Measurements from ENCODE around the gene ZNF683. TPM values are rescaled to one million over a fixed set of nuclear protein-coding genes. Genes with fewer than 3 reads are reported as not detected.

ZNF683 gene
- total and polyA plus RNA-seq, 10 of the 15 experiments (the other 5 are each of a cell fraction or from before 2014, with no cell fraction given) = not detected

DNA sequence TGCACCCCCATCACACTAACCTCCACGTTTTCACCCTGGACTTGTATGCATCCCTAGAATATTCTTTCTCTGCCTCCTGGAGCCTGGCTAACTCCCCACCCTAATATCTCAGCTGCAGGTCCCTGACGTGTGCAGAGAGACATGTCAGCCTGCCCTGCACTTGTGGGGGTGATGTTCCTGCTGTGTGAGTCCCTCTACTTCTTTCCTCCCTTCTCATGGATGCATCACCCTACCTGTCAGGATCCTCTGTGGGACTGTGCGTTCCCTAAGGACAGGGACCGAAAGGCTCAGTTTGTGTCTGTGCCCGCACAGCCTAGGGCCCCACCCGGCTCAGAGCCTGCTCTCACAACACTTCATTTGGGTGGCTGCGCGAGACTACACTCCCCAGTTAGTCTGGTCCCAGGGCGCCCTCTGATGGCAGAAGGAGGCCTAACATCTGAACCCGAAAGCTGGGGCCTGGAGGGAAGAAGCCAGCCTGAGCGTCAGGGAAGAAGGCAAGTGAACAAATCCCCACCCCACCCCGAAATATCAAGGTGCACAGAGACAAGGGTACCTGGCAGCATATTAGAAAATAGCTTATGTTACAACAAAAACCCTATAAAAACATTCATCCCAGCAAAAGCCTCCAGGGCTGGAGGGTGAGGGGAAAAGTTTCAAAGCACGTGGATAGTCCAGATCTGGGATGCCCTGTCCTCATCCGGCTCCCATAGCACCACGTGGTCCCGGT is 51.1 kb downstream of the ZNF683 start:
- H3K27me3 ChIP-seq (replicated peaks in 1 of 2; ENCODE audit: control insufficient read depth in 2 of 2, insufficient read depth in 2 of 2, low read length in 1 of 2) = no peaks in the 10 kb centered on the region
- H3K36me3 ChIP-seq (ENCODE audit: control insufficient read depth in 2 of 2, insufficient read depth in 2 of 2, low read length in 1 of 2) = peaks cover 0 to 3% of the 10 kb centered on the region in 2 experiments; a peak in 1 of 4 replicates
- peak overlapping the region; percentile 4; the same call in 1 of the 2 replicates for H3K27ac ChIP-seq (ENCODE audit: control insufficient read depth, insufficient read depth)
- ATAC-seq = peak; percentile 76
- H3K4me1 ChIP-seq (ENCODE audit: control insufficient read depth, insufficient read depth, low read length) = peaks cover 26% of the 10 kb centered on the region
- POLR2A ChIA-PET = interaction anchor here (0.6 to 10.6 kb wide), 3 partner anchors 34 to 104 kb away, joined by 4 to 253 read pairs (median 31); partner anchors contain the start of gene SH3BGRL3
- FAIRE-seq = peak; percentile 81
- H3K9ac ChIP-seq (ENCODE audit: control insufficient read depth, insufficient read depth, low read length) = peak overlapping the region; percentile 29; the same call in 1 of the 2 replicates
- no peak overlapping the region for H3K4me3 ChIP-seq
- CTCF ChIA-PET = interaction anchor here (0.6 to 11.6 kb wide), 37 partner anchors 10 to 218 kb away, joined by 3 to 879 read pairs (median 5); partner anchors contain the start of genes CEP85, SH3BGRL3, UBXN11 and ZNF593
- no TSS peak for BruUV-seq (replicated peaks)
- WGBS (ENCODE audit: insufficient coverage, insufficient replicate concordance, low lambda C conversion rate, missing lambda C conversion rate) = 6% methylated on average over 16 of the region's 16 CpGs
- RAD21 ChIA-PET (ENCODE audit: unreplicated experiment) = interaction anchor here (0.6 to 10.4 kb wide), 15 partner anchors 12 to 176 kb away, joined by 3 to 477 read pairs (median 5); partner anchors contain the start of genes C1orf232, CEP85, SH3BGRL3 and UBXN11
- peaks cover 23% of the 10 kb centered on the region for H3K79me2 ChIP-seq (ENCODE audit: control insufficient read depth, insufficient read depth, low read length)
- SMC1A ChIA-PET (ENCODE audit: uncharacterized antibody, unreplicated experiment) = interaction anchor here (0.7 to 14.9 kb wide), 19 partner anchors 10 to 268 kb away, joined by 3 to 474 read pairs (median 5); partner anchors contain the start of genes C1orf232, CEP85, SH3BGRL3 and UBXN11
- intact Hi-C loops (cut with micrococcal nuclease; ENCODE audit: unreplicated experiment) (loop anchor here (1.0 to 5.0 kb wide), 3 partner anchors 36 to 154 kb away; partner anchors contain the start of genes C1orf232 and ZNF593), in situ Hi-C loops (cut with MboI) (loop anchor here (5.0 kb wide), 2 partner anchors 34 to 149 kb away; partner anchors contain the start of gene ZNF593OS)
- H2AFZ ChIP-seq (ENCODE audit: control insufficient read depth, low read depth, low read length) = peak overlapping the region; percentile 45
- peak overlapping the region; percentile 77 for H3K4me2 ChIP-seq (ENCODE audit: control insufficient read depth, insufficient read depth)
- no peaks in the 10 kb centered on the region for H3K9me3 ChIP-seq (replicated peaks; ENCODE audit: control insufficient read depth, insufficient read depth, low read length)
- DNase-seq (ENCODE audit: low read depth, low spot score) = peak; percentile 57
- no peaks in the 10 kb centered on the region for H4K20me1 ChIP-seq (ENCODE audit: control insufficient read depth, insufficient read depth)
- peak; percentile 27; the same call in 1 of the 2 replicates for TF ChIP-seq ATF7 (IDR thresholded peaks at IDR 0.05; ENCODE audit: low read depth)
- TF ChIP-seq YY1 (IDR thresholded peaks at IDR 0.05; ENCODE audit: low read depth, low read length) = peak; percentile 80
- TF ChIP-seq, protein P1, sequence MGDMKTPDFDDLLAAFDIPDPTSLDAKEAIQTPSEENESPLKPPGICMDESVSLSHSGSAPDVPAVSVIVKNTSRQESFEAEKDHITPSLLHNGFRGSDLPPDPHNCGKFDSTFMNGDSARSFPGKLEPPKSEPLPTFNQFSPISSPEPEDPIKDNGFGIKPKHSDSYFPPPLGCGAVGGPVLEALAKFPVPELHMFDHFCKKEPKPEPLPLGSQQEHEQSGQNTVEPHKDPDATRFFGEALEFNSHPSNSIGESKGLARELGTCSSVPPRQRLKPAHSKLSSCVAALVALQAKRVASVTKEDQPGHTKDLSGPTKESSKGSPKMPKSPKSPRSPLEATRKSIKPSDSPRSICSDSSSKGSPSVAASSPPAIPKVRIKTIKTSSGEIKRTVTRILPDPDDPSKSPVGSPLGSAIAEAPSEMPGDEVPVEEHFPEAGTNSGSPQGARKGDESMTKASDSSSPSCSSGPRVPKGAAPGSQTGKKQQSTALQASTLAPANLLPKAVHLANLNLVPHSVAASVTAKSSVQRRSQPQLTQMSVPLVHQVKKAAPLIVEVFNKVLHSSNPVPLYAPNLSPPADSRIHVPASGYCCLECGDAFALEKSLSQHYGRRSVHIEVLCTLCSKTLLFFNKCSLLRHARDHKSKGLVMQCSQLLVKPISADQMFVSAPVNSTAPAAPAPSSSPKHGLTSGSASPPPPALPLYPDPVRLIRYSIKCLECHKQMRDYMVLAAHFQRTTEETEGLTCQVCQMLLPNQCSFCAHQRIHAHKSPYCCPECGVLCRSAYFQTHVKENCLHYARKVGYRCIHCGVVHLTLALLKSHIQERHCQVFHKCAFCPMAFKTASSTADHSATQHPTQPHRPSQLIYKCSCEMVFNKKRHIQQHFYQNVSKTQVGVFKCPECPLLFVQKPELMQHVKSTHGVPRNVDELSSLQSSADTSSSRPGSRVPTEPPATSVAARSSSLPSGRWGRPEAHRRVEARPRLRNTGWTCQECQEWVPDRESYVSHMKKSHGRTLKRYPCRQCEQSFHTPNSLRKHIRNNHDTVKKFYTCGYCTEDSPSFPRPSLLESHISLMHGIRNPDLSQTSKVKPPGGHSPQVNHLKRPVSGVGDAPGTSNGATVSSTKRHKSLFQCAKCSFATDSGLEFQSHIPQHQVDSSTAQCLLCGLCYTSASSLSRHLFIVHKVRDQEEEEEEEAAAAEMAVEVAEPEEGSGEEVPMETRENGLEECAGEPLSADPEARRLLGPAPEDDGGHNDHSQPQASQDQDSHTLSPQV (IDR thresholded peaks at IDR 0.05) = peak; percentile 82; the same call in 1 of the 2 replicates
- TF ChIP-seq FOXM1 (IDR thresholded peaks at IDR 0.05; ENCODE audit: low read depth, low read length) = 0 out of 2 replicates have a peak, but pooled peaks have one; percentile 42
- TF ChIP-seq MXI1 (IDR thresholded peaks at IDR 0.05; ENCODE audit: low read depth, low read length) = peak; percentile 34; the same call in 1 of the 2 replicates
- TF ChIP-seq PML (IDR thresholded peaks at IDR 0.05; ENCODE audit: low read length) = no peak
- peak; percentile 76 for TF ChIP-seq CHD2 (IDR thresholded peaks at IDR 0.05; ENCODE audit: borderline replicate concordance, low read depth, low read length)
- TF ChIP-seq, protein P2, sequence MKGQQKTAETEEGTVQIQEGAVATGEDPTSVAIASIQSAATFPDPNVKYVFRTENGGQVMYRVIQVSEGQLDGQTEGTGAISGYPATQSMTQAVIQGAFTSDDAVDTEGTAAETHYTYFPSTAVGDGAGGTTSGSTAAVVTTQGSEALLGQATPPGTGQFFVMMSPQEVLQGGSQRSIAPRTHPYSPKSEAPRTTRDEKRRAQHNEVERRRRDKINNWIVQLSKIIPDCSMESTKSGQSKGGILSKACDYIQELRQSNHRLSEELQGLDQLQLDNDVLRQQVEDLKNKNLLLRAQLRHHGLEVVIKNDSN (IDR thresholded peaks at IDR 0.05; ENCODE audit: borderline replicate concordance, extremely low read length, insufficient read depth, low read depth, low read length) = no peak
- peak; percentile 50 for TF ChIP-seq RELA (IDR thresholded peaks at IDR 0.05; ENCODE audit: borderline replicate concordance, partially characterized antibody)
- TF ChIP-seq, protein P3, sequence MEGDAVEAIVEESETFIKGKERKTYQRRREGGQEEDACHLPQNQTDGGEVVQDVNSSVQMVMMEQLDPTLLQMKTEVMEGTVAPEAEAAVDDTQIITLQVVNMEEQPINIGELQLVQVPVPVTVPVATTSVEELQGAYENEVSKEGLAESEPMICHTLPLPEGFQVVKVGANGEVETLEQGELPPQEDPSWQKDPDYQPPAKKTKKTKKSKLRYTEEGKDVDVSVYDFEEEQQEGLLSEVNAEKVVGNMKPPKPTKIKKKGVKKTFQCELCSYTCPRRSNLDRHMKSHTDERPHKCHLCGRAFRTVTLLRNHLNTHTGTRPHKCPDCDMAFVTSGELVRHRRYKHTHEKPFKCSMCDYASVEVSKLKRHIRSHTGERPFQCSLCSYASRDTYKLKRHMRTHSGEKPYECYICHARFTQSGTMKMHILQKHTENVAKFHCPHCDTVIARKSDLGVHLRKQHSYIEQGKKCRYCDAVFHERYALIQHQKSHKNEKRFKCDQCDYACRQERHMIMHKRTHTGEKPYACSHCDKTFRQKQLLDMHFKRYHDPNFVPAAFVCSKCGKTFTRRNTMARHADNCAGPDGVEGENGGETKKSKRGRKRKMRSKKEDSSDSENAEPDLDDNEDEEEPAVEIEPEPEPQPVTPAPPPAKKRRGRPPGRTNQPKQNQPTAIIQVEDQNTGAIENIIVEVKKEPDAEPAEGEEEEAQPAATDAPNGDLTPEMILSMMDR (IDR thresholded peaks at IDR 0.05 in 2 of 3, conservative IDR thresholded peaks at IDR 0.05 in 1 of 3; ENCODE audit: control insufficient read depth in 2 of 3, extremely low read depth in 1 of 3, insufficient read depth in 1 of 3, low read depth in 3 of 3, low read length in 3 of 3) = peak; percentile 94 to 98 (median 94)
- peak; percentile 81; the same call in 1 of the 2 replicates for TF ChIP-seq HDGF (IDR thresholded peaks at IDR 0.05)
- peak; percentile 96 for TF ChIP-seq SMC3 (IDR thresholded peaks at IDR 0.05; ENCODE audit: borderline replicate concordance, low read length)
